Adrenal gland (tissue), 12 donors: Measurements from ENCODE around the gene INO80D. TPM values are rescaled to one million over a fixed set of nuclear protein-coding genes. Genes with fewer than 3 reads are reported as not detected.
"Not testable (repeated sequence)": the region's sequence is repeated elsewhere in the genome, so short reads cannot be mapped to it uniquely, and the experiment has no call there.

ENCODE experiments used
- DNase-seq, 7 donors: peaks; one replicate each; pipeline ENCODE4 v3.0.0-alpha.2; 2019 to 2020
- H3K27ac ChIP-seq, 5 donors: fragments of 200-600 bp; sonication (generic) in 4 of 5; 1 replicate in 3 of 5; 2 replicates in 2 of 5; pipeline versions ENCODE4 v1.5.1 to v1.8.0; 2016 to 2020; ENCODE audit warnings: mild to moderate bottlenecking in 1 of 5
- H3K27me3 ChIP-seq: fragments of 200-600 bp; 2 replicates; pipeline ENCODE4 v1.8.0; 2021
- H3K36me3 ChIP-seq, 2 donors: fragments of 200-600 bp; replicated peaks in 1 of 2; 1 replicate in 1 of 2; 2 replicates in 1 of 2; pipeline versions ENCODE4 v1.5.1 to v1.8.0; 2018 to 2022
- H3K4me1 ChIP-seq, 2 donors: fragments of 200-600 bp; replicated peaks in 1 of 2; 1 replicate in 1 of 2; 2 replicates in 1 of 2; pipeline versions ENCODE4 v1.5.1 to v1.8.0; 2018 to 2021
- H3K4me3 ChIP-seq, 4 donors: fragments of 200-600 bp; sonication (generic) in 3 of 4; one replicate each; pipeline ENCODE4 v1.5.1; 2016 to 2018
- H3K9me3 ChIP-seq, 3 donors: fragments of 200-600 bp; sonication (generic) in 1 of 3; replicated peaks in 1 of 3; 1 replicate in 2 of 3; 2 replicates in 1 of 3; pipeline versions ENCODE4 v1.5.1 to v1.8.0; 2016 to 2021
- POLR2A ChIP-seq, 2 donors: fragments of 450-650 bp; IDR thresholded peaks; one replicate each; pipeline ENCODE4 v1.6.1; 2017; ENCODE audit warnings: antibody characterized with exemption in 2 of 2, mild to moderate bottlenecking in 2 of 2, moderate library complexity in 1 of 2
- WGBS, 4 donors: extraction: QIAGEN DNeasy Blood & Tissue Kit in 2 of 4; methylation state at CpG; one replicate each; pipeline versions ENCODE4 v1.1.5 to v1.1.7; 2013 to 2017; 5-methylcytosine and 5-hydroxymethylcytosine counted together
- intact Hi-C, 2 donors: fragments of 100-400 bp; cut with DNase I; formaldehyde crosslinking; loops; one replicate each; pipeline versions ENCODE4 v1.14.1 to v1.15.0; 2022 to 2023
- polyA plus RNA-seq, 3 donors: library from polyadenylated mRNA; stranded (reverse); fragments of 200-250 nt in 2 of 3; fragments of 350-450 nt in 1 of 3; fragmentation: Illumina TruSeq in 1 of 3; extraction: RNeasy Lipid Tissue Mini Kit (QIAGEN cat#74804) in 1 of 3; gene quantifications; one replicate each; pipeline ENCODE4 v1.2.3, GENCODE V29; 2013 to 2014
- total RNA-seq, 9 donors: library from RNA; depleted of rRNA in 4 of 9; stranded (reverse); fragments of >200 nt in 4 of 9; fragments of 120-200 nt in 1 of 9; fragmentation: NEBNext Ultra II Directional in 1 of 9; extraction: Animal tissue kit (Norgen Biotek cat#: 25700) in 1 of 9; gene quantifications; one replicate each; pipeline versions ENCODE4 v1.1.0 to v1.2.4, GENCODE V29; 2013 to 2023
- TF ChIP-seq, protein P1 (sequence below), 6 experiments: fragments of 450-650 bp in 4 of 6; fragments of 200-600 bp in 2 of 6; sonication (generic) in 1 of 6; IDR thresholded peaks; 1 replicate in 5 of 6; 2 replicates in 1 of 6; pipeline versions ENCODE4 v1.5.1 to v1.8.0; 2016 to 2021; ENCODE audit warnings: antibody characterized with exemption in 6 of 6, mild to moderate bottlenecking in 2 of 6, moderate library complexity in 1 of 6
- donor health status: healthy with polysubstance abuse.
- donor health status: Bipolar disorder and iron deficiency.
- donor health status: DM: yes; HTN: yes; CAD: no.
- donor health status: DM: no; HTN: no; CAD: no.
- donor health status: DM: no; HTN: no; CAD: no.
- donor health status: DM: yes; HTN: yes; CAD: no.

The INO80D gene
- total and polyA plus RNA-seq, 12 donors, result 2.7 to 24.6 (median 14.1) TPM

DNA sequence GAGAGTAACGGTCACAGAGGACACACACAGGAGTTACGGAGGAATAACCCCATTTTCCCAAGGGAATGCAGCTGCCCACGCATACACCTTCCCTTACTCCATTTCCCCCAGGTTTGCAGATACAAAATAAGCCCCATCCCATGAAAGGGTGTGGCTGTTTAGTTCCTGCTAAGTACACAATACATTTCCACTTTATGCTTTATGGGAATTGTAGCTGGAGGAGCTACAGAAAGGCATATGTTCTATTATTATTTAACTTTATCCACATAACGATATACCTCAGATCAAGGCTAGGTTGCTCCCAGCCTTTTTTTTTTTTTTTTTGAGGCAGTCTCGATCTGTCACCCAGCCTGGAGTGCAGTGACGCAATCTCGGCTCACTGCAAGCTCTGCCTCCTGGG lies 22.7 kb upstream of the INO80D start:
- intact Hi-C loops, result no loop called here
- Histone ChIP-seq H3K9me3 (no peaks in the 10 kb centered on the region), H3K27me3 (no peaks in the 10 kb centered on the region), H3K4me1 (no peaks in the 10 kb centered on the region), H3K36me3 (no peaks in the 10 kb centered on the region), H3K4me3 (no peak overlapping the region), H3K27ac (no peak overlapping the region)
- DNase-seq, result no peak
- 74 to 89% (median 81%) methylated on average over 7 of the region's 7 CpGs for WGBS, 4 donors
- no peak for TF ChIP-seq POLR2A (IDR thresholded peaks at IDR 0.05)
- TF ChIP-seq, protein P1, sequence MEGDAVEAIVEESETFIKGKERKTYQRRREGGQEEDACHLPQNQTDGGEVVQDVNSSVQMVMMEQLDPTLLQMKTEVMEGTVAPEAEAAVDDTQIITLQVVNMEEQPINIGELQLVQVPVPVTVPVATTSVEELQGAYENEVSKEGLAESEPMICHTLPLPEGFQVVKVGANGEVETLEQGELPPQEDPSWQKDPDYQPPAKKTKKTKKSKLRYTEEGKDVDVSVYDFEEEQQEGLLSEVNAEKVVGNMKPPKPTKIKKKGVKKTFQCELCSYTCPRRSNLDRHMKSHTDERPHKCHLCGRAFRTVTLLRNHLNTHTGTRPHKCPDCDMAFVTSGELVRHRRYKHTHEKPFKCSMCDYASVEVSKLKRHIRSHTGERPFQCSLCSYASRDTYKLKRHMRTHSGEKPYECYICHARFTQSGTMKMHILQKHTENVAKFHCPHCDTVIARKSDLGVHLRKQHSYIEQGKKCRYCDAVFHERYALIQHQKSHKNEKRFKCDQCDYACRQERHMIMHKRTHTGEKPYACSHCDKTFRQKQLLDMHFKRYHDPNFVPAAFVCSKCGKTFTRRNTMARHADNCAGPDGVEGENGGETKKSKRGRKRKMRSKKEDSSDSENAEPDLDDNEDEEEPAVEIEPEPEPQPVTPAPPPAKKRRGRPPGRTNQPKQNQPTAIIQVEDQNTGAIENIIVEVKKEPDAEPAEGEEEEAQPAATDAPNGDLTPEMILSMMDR (IDR thresholded peaks at IDR 0.05), result no peak

DNA sequence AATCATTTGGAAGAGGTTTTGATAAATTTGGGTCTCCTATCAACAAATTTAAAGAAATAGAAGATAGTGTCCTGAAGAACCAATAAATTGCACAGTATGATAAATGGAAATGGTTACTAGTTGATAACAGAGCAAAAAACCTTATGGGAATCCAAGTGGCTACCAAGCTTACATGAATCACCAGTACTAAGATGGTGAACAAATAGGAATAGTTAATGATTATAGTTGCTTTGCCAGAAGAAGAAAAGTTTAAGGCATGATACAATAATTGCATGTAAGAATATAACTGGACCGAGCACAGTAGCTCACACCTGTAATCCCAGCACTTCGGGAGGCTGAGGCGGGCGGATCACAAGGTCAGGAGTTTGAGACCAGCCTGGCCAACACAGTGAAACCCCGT lies 19.6 kb upstream of the INO80D start:
- H3K4me1 ChIP-seq, result no peaks in the 10 kb centered on the region
- intact Hi-C loops, result no loop called here
- no peaks in the 10 kb centered on the region for H3K27me3 ChIP-seq
- no peak overlapping the region for H3K27ac ChIP-seq
- DNase-seq, result no peak
- H3K9me3 ChIP-seq, result no peaks in the 10 kb centered on the region
- no peaks in the 10 kb centered on the region for H3K36me3 ChIP-seq
- no peak overlapping the region for H3K4me3 ChIP-seq
- no peak for TF ChIP-seq POLR2A (IDR thresholded peaks at IDR 0.05)
- TF ChIP-seq, protein P1 (IDR thresholded peaks at IDR 0.05), result no peak
- 91 to 99% (median 97%) methylated on average over 5 of the region's 5 CpGs for WGBS, 4 donors

DNA sequence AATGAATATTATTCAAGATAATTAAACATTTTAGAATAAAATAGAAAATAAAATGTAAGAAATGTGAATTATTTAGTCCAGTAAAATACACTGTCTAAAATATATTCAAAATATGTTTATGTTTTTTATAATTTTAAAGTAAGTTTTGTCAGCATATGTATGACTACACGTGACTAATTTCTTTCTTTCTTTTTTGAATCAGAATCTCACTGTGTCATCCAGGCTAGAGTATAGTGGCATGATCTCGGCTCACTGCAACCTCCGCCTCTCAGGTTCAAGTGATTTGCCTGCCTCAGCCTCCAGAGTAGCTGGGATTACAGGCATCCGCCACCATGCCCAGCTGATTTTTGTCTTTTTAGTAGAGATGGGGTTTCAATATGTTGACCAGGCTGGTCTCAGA lies 19.1 kb upstream of the INO80D start:
- Histone ChIP-seq H3K27ac (no peak overlapping the region), H3K9me3 (no peaks in the 10 kb centered on the region), H3K36me3 (no peaks in the 10 kb centered on the region), H3K27me3 (no peaks in the 10 kb centered on the region), H3K4me1 (no peaks in the 10 kb centered on the region), H3K4me3 (no peak overlapping the region)
- intact Hi-C loops, result no loop called here
- DNase-seq, result no peak
- WGBS, 4 donors, result 86 to 96% (median 96%) methylated on average over 4 of the region's 4 CpGs
- TF ChIP-seq POLR2A (IDR thresholded peaks at IDR 0.05), result no peak
- TF ChIP-seq, protein P1 (IDR thresholded peaks at IDR 0.05), result no peak

DNA sequence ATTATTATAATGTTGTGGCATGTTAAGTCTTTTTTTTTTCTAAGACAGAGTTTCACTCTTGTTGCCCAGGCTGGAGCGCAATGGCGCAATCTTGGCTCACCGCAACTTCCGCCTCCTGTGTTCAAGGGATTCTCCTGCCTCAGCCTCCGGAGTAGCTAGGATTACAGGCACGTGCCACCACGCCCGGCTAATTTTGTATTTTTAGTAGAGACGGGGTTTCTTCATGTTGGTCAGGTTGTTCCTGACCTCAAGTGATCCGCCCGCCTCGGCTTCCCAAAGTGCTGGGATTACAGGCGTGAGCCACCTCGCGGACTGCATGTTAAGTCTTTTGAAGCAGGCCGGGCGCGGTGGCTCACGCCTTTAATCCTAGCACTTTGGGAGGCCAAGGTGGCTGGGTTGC lies 12.9 kb upstream of the INO80D start:
- intact Hi-C loops, H3K36me3 ChIP-seq, DNase-seq, H3K9me3 ChIP-seq, H3K4me3 ChIP-seq, H3K27ac ChIP-seq, H3K27me3 ChIP-seq, H3K4me1 ChIP-seq: not testable (repeated sequence)
- WGBS, 4 donors, result 85 to 97% (median 89%) methylated on average over 11 to 19 of the region's 19 CpGs

DNA sequence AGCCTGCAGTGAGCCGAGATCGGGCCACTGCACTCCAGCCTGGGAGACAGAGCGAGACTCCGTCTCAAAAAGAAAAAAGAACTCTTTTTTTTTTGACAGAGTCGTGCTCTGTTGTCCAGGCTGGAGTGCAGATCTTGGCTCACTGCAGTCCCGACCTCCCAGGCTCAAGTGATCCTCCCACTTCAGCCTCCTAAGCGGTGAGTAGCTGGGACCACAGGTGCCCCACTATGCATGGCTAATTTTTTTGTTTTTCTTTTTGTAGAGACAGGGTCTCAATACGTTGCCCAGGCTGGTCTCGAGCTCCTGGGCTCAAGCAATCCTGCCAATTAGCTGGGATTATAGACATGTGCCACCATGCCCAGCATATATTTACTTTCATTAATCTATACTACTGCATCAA lies 12.5 kb upstream of the INO80D start:
- H3K27me3 ChIP-seq, result no peaks in the 10 kb centered on the region
- intact Hi-C loops, result no loop called here
- no peak overlapping the region for H3K4me3 ChIP-seq
- TF ChIP-seq POLR2A (IDR thresholded peaks at IDR 0.05), result no peak
- TF ChIP-seq, protein P1 (IDR thresholded peaks at IDR 0.05), result no peak
- H3K9me3 ChIP-seq, result no peaks in the 10 kb centered on the region
- no peak for DNase-seq
- peaks cover 0 to 3% of the 10 kb centered on the region in 2 donors for H3K4me1 ChIP-seq
- H3K27ac ChIP-seq, result no peak overlapping the region
- no peaks in the 10 kb centered on the region for H3K36me3 ChIP-seq
- WGBS, 4 donors, result 87 to 96% (median 93%) methylated on average over 8 to 9 of the region's 9 CpGs
